A549 (cell line): ENCODE measurements around the gene COMT. TPM values are rescaled to one million over a fixed set of nuclear protein-coding genes. Genes with fewer than 3 reads are reported as not detected.

ENCODE experiments used
- ATAC-seq, 2 experiments: fragments of 200-7000 bp in 1 of 2; fragments of >200 bp in 1 of 2; cut with Nextera tagmentation in 1 of 2; cut with Tn5 transposase in 1 of 2; 3 replicates each; pipeline versions ENCODE4 v1.8.0 to v1.9.1; 2018 to 2020; ENCODE audit warnings: mild to moderate bottlenecking in 1 of 2, moderate library complexity in 1 of 2
- CTCF ChIA-PET: fragments of 300-600 bp; sonication (Branson Sonifier 250); formaldehyde crosslinking; extraction: SDS; loops from one replicate; lab custom pipeline; 2021; ENCODE audit warnings: antibody characterized with exemption, inconsistent platforms; lab: Yijun Ruan, JAX
- POLR2A ChIA-PET: fragments of 350-600 bp; formaldehyde crosslinking; extraction: SDS; loops from one replicate; lab custom pipeline; 2021; ENCODE audit warnings: antibody characterized with exemption, inconsistent platforms; lab: Yijun Ruan, JAX
- DNase-seq, 2 experiments: peaks; one replicate each; pipeline versions ENCODE4 v3.0.0 to v3.0.0-alpha.2; 2011 to 2016; ENCODE audit warnings: low read depth in 1 of 2, low spot score in 1 of 2
- FAIRE-seq: peaks from 2 replicates; lab custom pipeline; 2011; peaks lifted over from hg19 to GRCh38; lab: Jason Lieb, UNC
- H3K27ac ChIP-seq, 2 experiments: fragments of >200 bp; sonication (Bioruptor Twin); formaldehyde crosslinking; 3 replicates each; pipeline ENCODE4 v1.5.1; 2016 to 2017
- H3K4me1 ChIP-seq: fragments of >200 bp; sonication (Bioruptor Twin); formaldehyde crosslinking; 3 replicates; pipeline ENCODE4 v1.6.1; 2016
- H3K4me2 ChIP-seq: fragments of >200 bp; sonication (Bioruptor Twin); formaldehyde crosslinking; 3 replicates; pipeline ENCODE4 v1.6.1; 2016
- H3K4me3 ChIP-seq: fragments of >200 bp; sonication (Bioruptor Twin); formaldehyde crosslinking; 3 replicates; pipeline ENCODE4 v1.5.1; 2016
- H3K9me3 ChIP-seq: fragments of >200 bp; sonication (Bioruptor Twin); formaldehyde crosslinking; 3 replicates; pipeline ENCODE4 v1.6.1; 2016
- CHD4 ChIP-seq: fragments of 200-600 bp; sonication (generic); IDR thresholded peaks from 2 replicates; pipeline ENCODE4 v1.6.1; 2016; ENCODE audit warnings: antibody characterized with exemption, mild to moderate bottlenecking, borderline replicate concordance
- FOSL2 ChIP-seq, 2 experiments: fragments of 450-650 bp in 1 of 2; fragments of >200 bp in 1 of 2; sonication (Bioruptor Twin) in 1 of 2; formaldehyde crosslinking; IDR thresholded peaks; 2 replicates each; pipeline versions ENCODE4 v1.5.0 to v1.6.1; 2016 to 2020; ENCODE audit warnings: mild to moderate bottlenecking in 1 of 2, moderate library complexity in 1 of 2
- HEYL ChIP-seq: fragments of 250-450 bp; sonication (Bioruptor Pico); IDR thresholded peaks from 2 replicates; pipeline ENCODE4 v1.8.0; 2021; ENCODE audit warnings: mild to moderate bottlenecking, moderate library complexity
- HOXA7 ChIP-seq: fragments of 250-450 bp; sonication (Bioruptor Pico); IDR thresholded peaks from 2 replicates; pipeline ENCODE4 v1.5.0; 2020; ENCODE audit warnings: mild to moderate bottlenecking, moderate library complexity
- HOXB5 ChIP-seq: fragments of 250-450 bp; sonication (Bioruptor Pico); IDR thresholded peaks from 2 replicates; pipeline ENCODE4 v1.5.0; 2020; ENCODE audit warnings: mild to moderate bottlenecking, moderate library complexity
- KDM1A ChIP-seq: fragments of 200-600 bp; sonication (generic); IDR thresholded peaks from 2 replicates; pipeline ENCODE4 v1.6.1; 2016; ENCODE audit warnings: low read depth, mild to moderate bottlenecking
- KDM5A ChIP-seq: fragments of 200-600 bp; sonication (generic); IDR thresholded peaks from 2 replicates; pipeline ENCODE4 v1.6.1; 2016; ENCODE audit warnings: antibody characterized with exemption, mild to moderate bottlenecking
- MAFK ChIP-seq: fragments of 450-650 bp; IDR thresholded peaks from 2 replicates; pipeline ENCODE4 v1.6.1; 2014; ENCODE audit not compliant: partially characterized antibody
- MYC ChIP-seq: IDR thresholded peaks from 2 replicates; pipeline ENCODE4 v1.6.1; 2012; ENCODE audit warnings: mild to moderate bottlenecking, inconsistent platforms, low read length, improper control_type of control experiment, borderline replicate concordance
- NFE2L2 ChIP-seq: fragments of 150-350 bp; conservative IDR thresholded peaks from 2 replicates; pipeline ENCODE4 v1.6.1; 2014; ENCODE audit warnings: low read length
- NR3C1 ChIP-seq: fragments of >200 bp; sonication (Bioruptor Twin); formaldehyde crosslinking; IDR thresholded peaks from 3 replicates; pipeline ENCODE4 v1.6.1; 2017
- PHF8 ChIP-seq: fragments of 200-600 bp; sonication (generic); IDR thresholded peaks from 2 replicates; pipeline ENCODE4 v1.6.1; 2016; ENCODE audit warnings: low read depth, mild to moderate bottlenecking, antibody characterized with exemption, moderate library complexity, borderline replicate concordance
- POLR2A ChIP-seq: IDR thresholded peaks from 2 replicates; pipeline ENCODE4 v1.6.1; 2012; ENCODE audit warnings: mild to moderate bottlenecking, low read length
- POLR2AphosphoS2 ChIP-seq: conservative IDR thresholded peaks from 2 replicates; pipeline ENCODE4 v1.6.1; 2012; ENCODE audit warnings: low read length, improper control_type of control experiment, inconsistent platforms
- RCOR1 ChIP-seq: fragments of 150-350 bp; IDR thresholded peaks from 2 replicates; pipeline ENCODE4 v1.6.1; 2014; ENCODE audit warnings: antibody characterized with exemption, low read length, low read depth
- RNF2 ChIP-seq: fragments of 200-600 bp; sonication (generic); IDR thresholded peaks from 2 replicates; pipeline ENCODE4 v1.6.1; 2016; ENCODE audit warnings: low read depth, mild to moderate bottlenecking, antibody characterized with exemption, moderate library complexity, borderline replicate concordance
- ZSCAN20 ChIP-seq: fragments of 250-450 bp; sonication (Bioruptor Pico); IDR thresholded peaks from 2 replicates; pipeline ENCODE4 v1.8.0; 2022; ENCODE audit warnings: mild to moderate bottlenecking, moderate library complexity
- WGBS: methylation state at CpG from one replicate; pipeline ENCODE4 v1.1.6; 2017; ENCODE audit errors: missing lambda C conversion rate; 5-methylcytosine and 5-hydroxymethylcytosine counted together
- polyA plus RNA-seq, 4 experiments: library from polyadenylated mRNA; depleted of rRNA in 3 of 4; stranded (reverse); fragments of >200 nt; fragmentation: RNase III in 1 of 4; extraction: RNeasy Plus Mini Kit Qiagen cat#74134 plus additional on column Dnase treatment in 1 of 4; gene quantifications; 2 replicates in 3 of 4; 3 replicates in 1 of 4; pipeline ENCODE4 v1.2.3, GENCODE V29; 2011 to 2017
- TF ChIP-seq, protein P1 (sequence below): fragments of 450-650 bp; IDR thresholded peaks from 2 replicates; pipeline ENCODE4 v1.6.1; 2014; ENCODE audit warnings: antibody characterized with exemption
- TF ChIP-seq, protein P2 (sequence below): fragments of >200 bp; sonication (Bioruptor Twin); formaldehyde crosslinking; IDR thresholded peaks from 2 replicates; pipeline ENCODE4 v1.6.1; 2016
- TF ChIP-seq, protein P3 (sequence below): IDR thresholded peaks from 2 replicates; pipeline ENCODE4 v1.6.1; 2012
- TF ChIP-seq, protein P4 (sequence below): IDR thresholded peaks from 2 replicates; pipeline ENCODE4 v1.6.1; 2012

Gene COMT
- polyA plus RNA-seq, 2 of the 4 experiments (the other 2 are of a cell fraction), result 72.3 to 125 TPM

DNA sequence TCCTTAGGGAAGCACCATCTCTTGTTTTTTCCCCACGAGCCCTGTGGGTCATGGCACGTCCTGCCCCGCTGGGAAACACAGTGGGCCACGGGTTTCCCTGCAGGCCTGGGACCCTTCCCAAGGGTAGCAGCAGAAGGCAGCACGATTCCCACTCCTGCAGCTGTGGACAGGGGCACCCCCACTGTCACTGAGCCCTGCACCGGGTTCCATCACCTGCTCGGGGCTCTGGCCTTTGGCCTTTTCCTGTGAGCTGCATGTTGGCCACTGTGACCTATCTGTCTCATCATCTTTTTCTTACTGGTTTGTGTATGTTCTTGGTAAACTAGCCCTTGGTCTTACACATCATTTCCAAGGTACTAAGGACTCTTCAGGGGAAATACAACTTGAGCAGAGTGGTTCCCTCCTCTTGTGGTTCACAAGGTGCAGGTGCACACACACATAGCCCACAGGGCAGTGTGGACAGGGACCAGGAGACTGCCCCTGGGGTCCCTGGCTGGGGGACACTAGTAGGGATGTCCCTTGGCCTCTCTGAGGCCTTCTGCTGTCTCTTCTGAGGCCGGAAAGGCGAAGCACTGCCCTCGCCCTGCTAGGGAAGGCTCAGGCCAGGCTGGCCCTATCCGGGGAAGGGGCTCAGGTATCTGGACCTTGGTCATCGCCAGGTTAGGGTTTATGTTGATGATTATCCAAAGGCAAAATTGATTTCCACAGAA is 19.1 kb downstream of the COMT start:
- ChIA-PET POLR2A (no interaction called here), CTCF (no interaction called here)
- WGBS, result 92% methylated on average over 11 of the region's 12 CpGs
- ATAC-seq (no peak), FAIRE-seq (no peak), DNase-seq (no peak)
- peaks cover 7% of the 10 kb centered on the region; the same call in 1 of the 3 replicates for H3K4me1 ChIP-seq
- H3K27ac ChIP-seq, result no peak overlapping the region
- no peak overlapping the region for H3K4me3 ChIP-seq
- no peaks in the 10 kb centered on the region for H3K9me3 ChIP-seq
- no peak overlapping the region for H3K4me2 ChIP-seq
- TF ChIP-seq NR3C1, result no peak
- TF ChIP-seq KDM1A, result no peak
- TF ChIP-seq MAFK, result no peak
- TF ChIP-seq, protein P1, sequence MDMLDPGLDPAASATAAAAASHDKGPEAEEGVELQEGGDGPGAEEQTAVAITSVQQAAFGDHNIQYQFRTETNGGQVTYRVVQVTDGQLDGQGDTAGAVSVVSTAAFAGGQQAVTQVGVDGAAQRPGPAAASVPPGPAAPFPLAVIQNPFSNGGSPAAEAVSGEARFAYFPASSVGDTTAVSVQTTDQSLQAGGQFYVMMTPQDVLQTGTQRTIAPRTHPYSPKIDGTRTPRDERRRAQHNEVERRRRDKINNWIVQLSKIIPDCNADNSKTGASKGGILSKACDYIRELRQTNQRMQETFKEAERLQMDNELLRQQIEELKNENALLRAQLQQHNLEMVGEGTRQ, result no peak
- TF ChIP-seq POLR2A, result no peak
- no peak for TF ChIP-seq RCOR1
- TF ChIP-seq, protein P2, sequence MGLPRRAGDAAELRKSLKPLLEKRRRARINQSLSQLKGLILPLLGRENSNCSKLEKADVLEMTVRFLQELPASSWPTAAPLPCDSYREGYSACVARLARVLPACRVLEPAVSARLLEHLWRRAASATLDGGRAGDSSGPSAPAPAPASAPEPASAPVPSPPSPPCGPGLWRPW, result no peak
- no peak for TF ChIP-seq HEYL (CRISPR knock-in tag)
- TF ChIP-seq, protein P3, sequence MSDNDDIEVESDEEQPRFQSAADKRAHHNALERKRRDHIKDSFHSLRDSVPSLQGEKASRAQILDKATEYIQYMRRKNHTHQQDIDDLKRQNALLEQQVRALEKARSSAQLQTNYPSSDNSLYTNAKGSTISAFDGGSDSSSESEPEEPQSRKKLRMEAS, result no peak
- TF ChIP-seq, protein P4, sequence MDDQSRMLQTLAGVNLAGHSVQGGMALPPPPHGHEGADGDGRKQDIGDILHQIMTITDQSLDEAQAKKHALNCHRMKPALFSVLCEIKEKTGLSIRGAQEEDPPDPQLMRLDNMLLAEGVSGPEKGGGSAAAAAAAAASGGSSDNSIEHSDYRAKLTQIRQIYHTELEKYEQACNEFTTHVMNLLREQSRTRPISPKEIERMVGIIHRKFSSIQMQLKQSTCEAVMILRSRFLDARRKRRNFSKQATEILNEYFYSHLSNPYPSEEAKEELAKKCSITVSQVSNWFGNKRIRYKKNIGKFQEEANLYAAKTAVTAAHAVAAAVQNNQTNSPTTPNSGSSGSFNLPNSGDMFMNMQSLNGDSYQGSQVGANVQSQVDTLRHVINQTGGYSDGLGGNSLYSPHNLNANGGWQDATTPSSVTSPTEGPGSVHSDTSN, result no peak
- no peak for TF ChIP-seq KDM5A
- TF ChIP-seq CHD4, result no peak
- TF ChIP-seq POLR2AphosphoS2, result no peak
- TF ChIP-seq PHF8, result no peak
- TF ChIP-seq NFE2L2, result no peak
- TF ChIP-seq MYC, result no peak
- TF ChIP-seq HOXB5, result no peak
- no peak for TF ChIP-seq ZSCAN20 (CRISPR knock-in tag)
- TF ChIP-seq RNF2, result no peak
- TF ChIP-seq, all 56 proteins: peak for 0

DNA sequence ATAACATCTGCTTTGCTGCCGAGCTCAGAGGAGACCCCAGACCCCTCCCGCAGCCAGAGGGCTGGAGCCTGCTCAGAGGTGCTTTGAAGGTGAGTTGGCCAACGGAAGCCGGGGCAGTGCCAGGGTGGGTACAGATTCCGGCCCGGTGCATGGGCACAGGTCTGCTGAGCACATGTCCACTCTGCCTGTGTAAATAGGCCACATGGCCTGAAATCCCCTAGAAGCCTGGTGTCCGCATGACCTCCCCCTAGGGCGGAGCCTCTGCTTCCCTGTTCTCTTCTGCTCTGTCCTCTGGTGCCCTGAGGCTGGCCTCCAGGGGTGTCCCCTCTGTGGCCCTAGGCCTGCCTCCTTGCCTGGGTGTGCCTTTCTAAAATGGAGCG is 19.6 kb downstream of the COMT start:
- POLR2A ChIA-PET, result no interaction called here

DNA sequence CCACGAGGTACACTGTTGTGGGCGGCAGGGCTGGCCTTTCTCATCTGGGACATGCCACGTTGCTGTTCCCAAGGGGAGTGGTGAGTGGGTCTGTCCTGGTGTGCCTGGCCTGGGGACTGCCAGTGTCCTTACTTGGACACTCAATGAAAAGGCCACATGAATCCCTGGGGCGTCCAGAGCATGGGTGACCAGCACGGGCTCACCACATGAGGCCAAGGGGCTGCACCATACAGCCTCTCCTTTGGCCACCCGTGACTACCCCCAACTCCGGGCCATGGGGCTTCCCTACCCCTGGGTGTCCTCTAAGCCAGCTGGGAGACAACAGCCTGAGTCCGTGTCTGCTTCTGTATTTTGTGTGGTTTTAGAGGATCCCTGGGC is 20.3 kb downstream of the COMT start:
- no peak for FAIRE-seq
- Histone ChIP-seq H3K4me2 (no peak overlapping the region), H3K4me1 (peaks cover 7% of the 10 kb centered on the region; the same call in 1 of the 3 replicates), H3K4me3 (no peak overlapping the region), H3K9me3 (no peaks in the 10 kb centered on the region), H3K27ac (no peak overlapping the region)
- DNase-seq, result no peak
- ATAC-seq, result peak in 1 of 2 experiments; percentile 6; a peak in 1 of 6 replicates
- POLR2A ChIA-PET, result no interaction called here
- CTCF ChIA-PET, result interaction anchor here (0.6 to 3.8 kb wide), 4 partner anchors 8 to 70 kb away, joined by 3 to 15 read pairs (median 3); no protein-coding TSS in a partner anchor
- 73% methylated on average over 4 of the region's 8 CpGs for WGBS
- TF ChIP-seq HOXA7 (CRISPR knock-in tag) (no peak), PHF8 (no peak), CHD4 (no peak)

More for the DNA sequence above, 19.6 kb downstream of the COMT start:
- no peaks in the 10 kb centered on the region for H3K9me3 ChIP-seq
- ATAC-seq (no peak), DNase-seq (no peak), FAIRE-seq (no peak)
- 89% methylated on average over 7 of the region's 9 CpGs for WGBS
- no peak for TF ChIP-seq FOSL2 (IDR thresholded peaks at IDR 0.05)
- TF ChIP-seq FOSL2 (CRISPR knock-in tag; IDR thresholded peaks at IDR 0.05), result no peak
- CTCF ChIA-PET, result no interaction called here
- H3K4me3 ChIP-seq, result no peak overlapping the region
- H3K27ac ChIP-seq, result no peak overlapping the region
- H3K4me1 ChIP-seq, result peaks cover 7% of the 10 kb centered on the region; the same call in 1 of the 3 replicates
- H3K4me2 ChIP-seq, result no peak overlapping the region
